ENCODE measurements around the gene RYR3. TPM values are rescaled to one million over a fixed set of nuclear protein-coding genes. Genes with fewer than 3 reads are reported as not detected.

Gene RYR3
- total RNA-seq, 4 donors from 2014 or later, result 3.7 to 7.2 (median 4.5) TPM

DNA sequence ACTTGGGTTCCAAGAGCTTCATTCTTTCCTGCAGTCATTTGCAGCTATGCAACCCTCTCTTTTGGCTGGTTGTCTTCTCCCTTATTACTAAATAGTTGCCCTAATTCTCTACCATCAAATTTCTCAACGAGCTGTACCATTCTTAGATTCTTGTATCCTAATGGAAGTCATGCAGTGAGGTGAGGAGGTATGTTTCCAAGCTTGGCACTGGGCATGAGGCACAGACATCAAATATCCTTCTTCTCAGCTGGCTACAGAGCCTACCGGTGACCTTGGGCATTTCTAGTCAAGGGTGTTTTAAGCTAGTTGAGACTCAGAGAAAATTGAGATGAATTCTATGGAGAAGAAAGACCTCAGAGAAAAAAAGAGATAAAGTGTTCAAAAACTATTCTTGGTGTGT lies 166.1 kb downstream of the RYR3 start:
- Histone ChIP-seq H3K4me3 (no peak overlapping the region), H3K27ac (replicated peaks in 1 of 4) (no peak overlapping the region), H3K4me1 (no peaks in the 10 kb centered on the region), H3K27me3 (no peaks in the 10 kb centered on the region), H3K36me3 (peaks cover 0 to 19% (median 0%) of the 10 kb centered on the region in 4 donors), H3K9me3 (peaks cover 0 to 11% (median 2%) of the 10 kb centered on the region in 4 donors)
- TF ChIP-seq POLR2A (IDR thresholded peaks at IDR 0.05; ENCODE audit: low read depth), result no peak
- WGBS, result 90% methylated on average over 2 of the region's 2 CpGs
- intact Hi-C loops (cut with DNase I), result no loop called here
- no peak for DNase-seq (ENCODE audit: extremely low spot score)

DNA sequence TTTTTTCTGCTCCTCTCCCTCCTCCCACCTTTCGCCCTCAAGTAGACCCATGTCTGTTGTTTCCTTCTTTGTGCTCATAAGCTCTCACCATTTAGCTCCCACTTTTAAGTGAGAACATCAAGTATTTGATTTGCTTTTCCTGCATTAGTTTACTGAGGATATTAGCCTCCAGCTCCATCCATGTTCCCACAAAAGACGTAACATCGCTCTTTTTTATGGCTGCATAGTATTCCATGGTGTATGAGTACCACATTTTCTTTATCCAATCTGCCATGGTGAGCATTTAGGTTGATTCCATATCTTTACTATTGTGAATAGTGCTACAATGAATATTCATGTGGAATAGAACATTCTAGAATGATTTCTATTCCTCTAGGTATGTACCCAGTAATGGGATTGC lies 178.6 kb downstream of the RYR3 start:
- H3K4me1 ChIP-seq, result no peaks in the 10 kb centered on the region
- intact Hi-C loops (cut with DNase I), result no loop called here
- H3K4me3 ChIP-seq, result no peak overlapping the region
- no peaks in the 10 kb centered on the region for H3K27me3 ChIP-seq
- no peak for DNase-seq (ENCODE audit: extremely low spot score)
- H3K9me3 ChIP-seq, result no peaks in the 10 kb centered on the region
- no peak overlapping the region for H3K27ac ChIP-seq (replicated peaks in 1 of 4)
- TF ChIP-seq, protein P1, sequence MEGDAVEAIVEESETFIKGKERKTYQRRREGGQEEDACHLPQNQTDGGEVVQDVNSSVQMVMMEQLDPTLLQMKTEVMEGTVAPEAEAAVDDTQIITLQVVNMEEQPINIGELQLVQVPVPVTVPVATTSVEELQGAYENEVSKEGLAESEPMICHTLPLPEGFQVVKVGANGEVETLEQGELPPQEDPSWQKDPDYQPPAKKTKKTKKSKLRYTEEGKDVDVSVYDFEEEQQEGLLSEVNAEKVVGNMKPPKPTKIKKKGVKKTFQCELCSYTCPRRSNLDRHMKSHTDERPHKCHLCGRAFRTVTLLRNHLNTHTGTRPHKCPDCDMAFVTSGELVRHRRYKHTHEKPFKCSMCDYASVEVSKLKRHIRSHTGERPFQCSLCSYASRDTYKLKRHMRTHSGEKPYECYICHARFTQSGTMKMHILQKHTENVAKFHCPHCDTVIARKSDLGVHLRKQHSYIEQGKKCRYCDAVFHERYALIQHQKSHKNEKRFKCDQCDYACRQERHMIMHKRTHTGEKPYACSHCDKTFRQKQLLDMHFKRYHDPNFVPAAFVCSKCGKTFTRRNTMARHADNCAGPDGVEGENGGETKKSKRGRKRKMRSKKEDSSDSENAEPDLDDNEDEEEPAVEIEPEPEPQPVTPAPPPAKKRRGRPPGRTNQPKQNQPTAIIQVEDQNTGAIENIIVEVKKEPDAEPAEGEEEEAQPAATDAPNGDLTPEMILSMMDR (IDR thresholded peaks at IDR 0.05), result no peak
- no peak for TF ChIP-seq EP300 (IDR thresholded peaks at IDR 0.05)
- TF ChIP-seq POLR2AphosphoS5 (IDR thresholded peaks at IDR 0.05), result no peak
- TF ChIP-seq POLR2A (IDR thresholded peaks at IDR 0.05; ENCODE audit: low read depth), result no peak
- no peaks in the 10 kb centered on the region for H3K36me3 ChIP-seq
- WGBS, result 96% methylated on average over 3 of the region's 3 CpGs

DNA sequence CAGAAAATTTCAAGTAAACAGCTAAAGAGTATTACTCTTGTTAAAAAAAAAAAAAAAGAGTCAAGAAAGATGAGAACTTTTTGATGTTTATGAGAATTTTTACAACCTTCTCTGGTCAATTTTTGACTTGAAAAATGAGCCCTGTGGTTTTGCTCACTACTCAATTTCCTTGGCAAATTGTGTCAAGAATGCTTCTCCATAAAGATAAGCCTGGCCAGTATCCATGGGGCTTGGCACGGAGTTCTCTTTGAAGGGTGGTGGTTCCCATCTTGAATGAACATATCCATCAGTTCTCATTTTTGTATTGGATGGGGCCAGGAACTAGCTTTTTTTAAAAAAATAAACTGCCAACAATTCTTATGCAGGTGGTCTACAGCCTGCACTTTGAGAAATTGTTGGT lies 179.9 kb downstream of the RYR3 start:
- H3K9me3 ChIP-seq, result no peaks in the 10 kb centered on the region
- H3K27me3 ChIP-seq, result no peaks in the 10 kb centered on the region
- intact Hi-C loops (cut with DNase I), result no loop called here
- TF ChIP-seq EP300 (IDR thresholded peaks at IDR 0.05) (no peak), POLR2AphosphoS5 (IDR thresholded peaks at IDR 0.05) (no peak), POLR2A (IDR thresholded peaks at IDR 0.05; ENCODE audit: low read depth) (no peak)
- TF ChIP-seq, protein P1 (IDR thresholded peaks at IDR 0.05), result no peak
- no peak overlapping the region for H3K27ac ChIP-seq (replicated peaks in 1 of 4)
- H3K4me1 ChIP-seq, result no peaks in the 10 kb centered on the region
- 79% methylated on average over 1 of the region's 1 CpG for whole genome bisulfite sequencing
- H3K4me3 ChIP-seq, result no peak overlapping the region
- no peaks in the 10 kb centered on the region for H3K36me3 ChIP-seq
- peak; percentile 24 for DNase-seq (ENCODE audit: extremely low spot score)

DNA sequence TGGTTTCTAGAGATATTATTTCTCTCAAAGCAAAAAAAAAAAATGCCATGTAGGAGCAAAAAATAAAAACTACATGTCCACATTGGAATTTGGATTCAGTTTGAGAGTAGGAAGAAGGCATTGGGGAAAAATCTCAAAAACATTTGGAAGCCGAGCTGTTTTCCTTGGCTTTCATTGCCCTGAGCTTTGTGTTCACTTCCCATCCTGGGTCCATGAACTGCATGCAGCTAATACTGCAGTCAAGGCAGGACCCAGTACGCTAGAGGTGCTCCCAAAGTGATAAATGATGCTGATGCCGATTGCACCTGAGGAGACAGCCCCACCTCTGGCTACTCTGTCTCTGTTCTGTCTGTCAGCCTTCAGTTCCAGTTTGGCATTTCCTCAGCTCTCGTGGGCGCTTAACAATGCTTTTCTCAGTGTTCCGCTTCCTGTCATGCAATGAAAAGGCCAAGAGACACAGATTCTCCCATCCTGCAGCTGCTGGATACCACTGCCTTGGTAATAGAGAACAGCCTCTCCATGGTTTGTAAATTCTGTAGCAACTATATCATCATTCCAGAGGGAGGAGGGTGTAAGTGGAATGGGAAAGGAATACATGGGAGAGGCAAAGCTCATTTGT lies 181.8 kb downstream of the RYR3 start:
- H3K4me1 ChIP-seq, result no peaks in the 10 kb centered on the region
- WGBS, result 64% methylated on average over 6 of the region's 6 CpGs

DNA sequence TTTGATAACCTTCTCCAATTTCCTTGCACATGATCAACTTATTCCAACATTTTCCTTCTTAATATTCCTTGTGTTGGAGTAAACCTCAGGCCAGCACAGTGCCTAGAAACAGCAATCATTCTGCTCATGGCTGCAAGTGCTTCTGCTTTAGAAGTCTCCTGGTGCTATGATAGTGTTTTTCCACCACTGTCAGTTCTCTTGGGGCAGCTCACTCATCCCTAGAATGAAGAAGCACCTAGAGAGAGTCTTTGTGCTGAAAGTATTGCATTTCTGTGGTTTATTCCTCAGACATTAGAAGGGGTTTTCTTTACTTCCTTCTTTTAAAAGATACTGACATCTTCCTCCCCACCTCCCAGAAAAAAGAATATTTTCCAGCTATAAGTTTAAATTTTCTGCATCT lies 183.5 kb downstream of the RYR3 start:
- TF ChIP-seq POLR2A (IDR thresholded peaks at IDR 0.05; ENCODE audit: low read depth) (no peak), EP300 (IDR thresholded peaks at IDR 0.05) (no peak), POLR2AphosphoS5 (IDR thresholded peaks at IDR 0.05) (no peak)
- TF ChIP-seq, protein P1 (IDR thresholded peaks at IDR 0.05), result no peak
- Histone ChIP-seq H3K4me3 (no peak overlapping the region), H3K4me1 (no peaks in the 10 kb centered on the region), H3K9me3 (no peaks in the 10 kb centered on the region), H3K36me3 (no peaks in the 10 kb centered on the region), H3K27me3 (no peaks in the 10 kb centered on the region), H3K27ac (replicated peaks in 1 of 4) (no peak overlapping the region)
- peak; percentile 21 for DNase-seq (ENCODE audit: extremely low spot score)
- intact Hi-C loops (cut with DNase I), result no loop called here

More for the DNA sequence above, 181.8 kb downstream of the RYR3 start:
- no peaks in the 10 kb centered on the region for H3K9me3 ChIP-seq
- no peak overlapping the region for H3K4me3 ChIP-seq
- H3K27ac ChIP-seq (replicated peaks in 1 of 4), result no peak overlapping the region
- TF ChIP-seq EP300 (IDR thresholded peaks at IDR 0.05) (no peak), POLR2AphosphoS5 (IDR thresholded peaks at IDR 0.05) (no peak), POLR2A (IDR thresholded peaks at IDR 0.05; ENCODE audit: low read depth) (no peak)
- TF ChIP-seq, protein P1 (IDR thresholded peaks at IDR 0.05), result no peak
- no peaks in the 10 kb centered on the region for H3K36me3 ChIP-seq
- H3K27me3 ChIP-seq, result no peaks in the 10 kb centered on the region
- intact Hi-C loops (cut with DNase I), result no loop called here
- DNase-seq (ENCODE audit: extremely low spot score), result peak; percentile 64

Measured in esophagus muscularis mucosa (tissue), 4 donors.